CD4-positive, alpha-beta T cell treated with Interferon gamma for 1 hour (primary cell): ENCODE measurements around the gene B3GNT9.
A peak's percentile ranks its signal among the peaks of the same experiment; 100 is the strongest.

Source experiments
- DNase-seq: peaks from one replicate; pipeline ENCODE4 v3.0.0-alpha.2; 2020

Gene B3GNT9

DNA sequence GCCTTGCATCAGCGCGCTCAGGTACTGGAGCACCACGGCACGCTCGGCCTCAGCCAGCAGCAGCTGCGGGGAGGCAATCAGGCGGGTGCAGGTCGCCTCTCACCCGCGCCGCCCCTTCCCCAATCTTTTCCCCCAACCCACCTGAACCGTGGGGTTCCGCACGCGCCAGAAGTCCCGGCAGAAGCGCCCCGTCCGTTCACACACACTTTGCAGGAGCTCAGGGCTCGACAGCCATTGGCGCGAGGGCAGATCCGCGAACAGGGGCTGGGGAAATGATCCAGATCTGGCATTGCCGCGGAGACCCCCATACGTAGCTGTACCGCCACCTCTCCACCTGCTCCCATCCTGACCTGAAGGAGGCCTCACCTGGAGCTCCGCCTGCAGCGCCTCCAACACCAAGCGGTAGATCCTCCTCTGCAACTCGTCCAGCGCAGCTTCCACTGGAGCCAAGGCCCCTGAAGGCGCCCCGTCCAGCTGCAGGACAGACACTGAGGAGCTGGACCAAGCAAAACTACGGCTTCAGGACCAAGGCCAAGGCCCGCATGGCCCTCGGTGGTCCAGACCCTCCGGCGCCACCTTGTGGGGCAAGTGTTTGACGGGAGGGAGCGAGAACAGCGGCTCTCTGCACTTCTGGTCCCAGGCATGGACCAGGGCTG is 34.3 kb upstream of the B3GNT9 start:
- DNase-seq: peak; percentile 80

DNA sequence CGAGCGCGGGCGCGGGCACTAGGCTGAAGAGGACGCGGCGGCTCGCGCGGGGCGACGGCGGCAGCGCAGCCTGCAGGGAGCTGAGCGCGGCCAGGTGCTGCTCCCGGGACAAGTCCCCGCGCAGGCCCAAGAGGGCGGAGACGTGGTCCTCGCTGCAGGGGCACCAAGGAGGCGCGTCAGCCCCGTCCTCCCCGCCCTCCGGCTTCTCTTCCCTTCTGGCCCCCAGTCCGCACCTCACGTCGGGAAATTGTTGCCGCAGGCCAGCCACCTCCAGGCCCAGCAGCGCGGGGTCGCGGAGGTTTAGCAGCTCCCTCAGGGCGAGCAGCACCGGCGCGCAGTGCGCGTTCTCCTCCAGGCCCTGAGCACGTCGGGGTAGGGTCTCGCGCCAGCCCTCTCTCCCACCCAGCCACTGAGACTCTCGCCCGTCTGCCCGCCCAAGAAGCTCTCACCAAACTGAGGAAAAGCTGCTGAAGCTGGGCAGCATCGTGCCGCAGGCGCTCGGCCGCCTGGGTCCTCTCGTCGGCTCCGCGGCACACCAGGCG is 33.7 kb upstream of the B3GNT9 start:
- DNase-seq: no peak

DNA sequence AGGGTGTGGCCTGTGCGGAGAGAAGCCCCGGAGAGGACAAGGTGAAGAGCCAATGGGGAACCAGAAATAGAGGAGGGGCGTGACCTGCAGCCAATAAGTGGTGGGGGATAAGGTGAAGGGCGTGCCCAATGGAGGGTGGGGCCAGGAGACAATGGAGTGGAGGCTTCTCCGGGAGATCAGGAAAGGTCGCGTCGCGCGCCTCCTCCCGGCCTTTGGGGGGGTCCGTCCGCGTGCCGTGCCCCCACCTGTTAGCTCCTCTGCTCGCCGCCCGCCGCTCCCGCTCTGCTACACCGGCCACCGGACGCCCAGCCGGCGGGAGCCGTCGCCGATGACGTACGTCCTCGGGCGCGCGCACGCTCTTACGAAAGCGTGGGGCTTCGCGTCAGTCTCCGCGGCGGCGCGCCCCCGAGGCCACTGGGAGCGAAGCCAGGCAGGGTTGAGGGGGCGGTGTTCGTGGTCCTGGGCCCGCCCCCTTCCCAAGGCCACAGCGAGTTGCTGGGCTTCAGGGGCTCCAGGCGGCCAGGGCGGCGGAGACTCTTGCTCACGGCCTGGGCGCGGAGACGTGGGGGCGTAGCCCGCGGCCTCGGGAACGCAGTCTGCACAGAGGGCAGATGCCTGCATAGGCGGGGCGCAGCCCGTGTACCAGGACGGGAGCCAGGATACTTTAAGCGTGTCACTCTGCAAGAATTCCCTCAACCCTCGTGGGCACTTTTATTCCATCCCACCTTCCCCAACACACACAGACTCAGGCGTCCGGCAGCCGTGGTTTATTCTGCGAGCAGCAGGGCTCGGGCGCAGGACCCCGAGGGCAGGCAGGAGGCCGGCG is 33.0 kb upstream of the B3GNT9 start, which contains the start of gene MATCAP1:
Gene MATCAP1, minus strand, starts transcription at position 337 of the 826 bp plus-strand sequence. CDS start 3,353 bp downstream, outside the sequence.
- peak; percentile 97 for DNase-seq

DNA sequence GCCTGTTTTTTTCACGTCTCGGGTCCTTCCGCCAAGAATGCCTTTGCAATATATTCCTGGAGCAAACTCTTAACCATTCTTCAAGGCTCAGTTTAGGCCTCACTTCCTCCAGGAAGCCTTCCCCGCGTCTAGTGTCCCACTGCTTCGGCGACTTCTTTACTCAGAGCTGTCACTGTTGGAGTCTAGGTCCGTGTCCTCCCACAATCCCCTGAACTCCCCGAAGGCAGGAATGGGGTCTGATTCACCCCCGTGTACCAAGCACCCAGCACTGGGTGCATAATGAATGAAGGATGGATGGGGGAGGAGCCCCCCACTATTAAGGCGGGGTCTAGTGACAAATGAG is 32.5 kb upstream of the B3GNT9 start:
- DNase-seq: no peak

DNA sequence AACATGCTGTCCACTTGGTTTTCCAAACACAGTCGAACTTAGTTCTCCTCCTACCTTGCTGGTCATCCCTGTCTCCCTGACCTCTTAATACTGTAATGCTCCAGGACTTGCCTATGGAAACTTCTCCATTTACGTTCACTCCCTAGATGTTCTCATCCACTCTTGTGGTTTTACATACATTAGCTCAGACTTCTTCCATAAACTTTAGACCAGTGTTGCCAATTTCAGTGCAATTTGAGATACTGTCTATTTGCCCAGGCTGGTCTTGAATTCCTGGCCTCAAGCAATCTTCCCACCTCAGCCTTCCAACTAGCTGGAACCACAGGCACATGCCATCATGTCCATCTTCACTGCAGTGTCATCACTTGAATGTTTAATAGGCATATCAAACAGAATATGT is 31.5 kb upstream of the B3GNT9 start:
- DNase-seq: no peak

DNA sequence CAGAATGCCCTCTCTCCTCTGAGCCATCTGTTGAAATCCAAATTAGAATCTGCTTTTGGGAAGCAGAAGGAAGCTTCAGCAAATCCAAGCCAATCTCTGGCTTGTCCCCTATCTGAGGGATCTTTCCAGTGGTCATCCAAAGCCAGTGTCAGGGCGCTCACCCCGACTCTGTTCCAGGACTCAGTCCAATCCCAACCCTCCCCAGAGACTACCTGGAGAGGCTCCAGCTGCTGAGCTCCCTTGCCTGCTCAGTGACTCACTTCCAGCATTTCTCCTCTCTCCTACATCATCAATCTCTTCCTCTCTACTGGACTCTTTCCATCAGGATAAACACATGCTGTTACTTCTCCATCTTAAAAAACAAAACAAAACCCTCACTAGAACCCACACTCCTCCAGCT is 30.5 kb upstream of the B3GNT9 start:
- no peak for DNase-seq

DNA sequence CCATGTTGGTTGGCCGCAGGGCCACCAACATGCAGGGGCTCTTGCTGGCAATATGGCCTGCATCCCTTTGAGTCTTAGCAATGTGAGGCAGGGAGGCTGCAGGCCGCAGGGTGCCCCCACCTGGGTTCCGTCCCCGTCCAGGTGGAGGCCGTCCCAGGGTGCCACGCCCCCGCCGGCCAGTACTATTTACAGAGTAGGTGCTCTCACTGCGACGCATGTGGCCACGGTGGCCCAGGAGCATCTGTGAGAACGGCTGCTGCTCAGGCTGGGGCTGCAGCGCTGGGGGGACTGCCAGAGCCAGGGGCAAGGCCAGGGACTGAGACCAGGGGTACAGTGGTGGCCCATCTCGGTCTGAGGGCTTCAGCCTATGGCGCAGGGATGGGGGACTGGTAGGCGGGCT is 29.4 kb upstream of the B3GNT9 start:
- DNase-seq: no peak

DNA sequence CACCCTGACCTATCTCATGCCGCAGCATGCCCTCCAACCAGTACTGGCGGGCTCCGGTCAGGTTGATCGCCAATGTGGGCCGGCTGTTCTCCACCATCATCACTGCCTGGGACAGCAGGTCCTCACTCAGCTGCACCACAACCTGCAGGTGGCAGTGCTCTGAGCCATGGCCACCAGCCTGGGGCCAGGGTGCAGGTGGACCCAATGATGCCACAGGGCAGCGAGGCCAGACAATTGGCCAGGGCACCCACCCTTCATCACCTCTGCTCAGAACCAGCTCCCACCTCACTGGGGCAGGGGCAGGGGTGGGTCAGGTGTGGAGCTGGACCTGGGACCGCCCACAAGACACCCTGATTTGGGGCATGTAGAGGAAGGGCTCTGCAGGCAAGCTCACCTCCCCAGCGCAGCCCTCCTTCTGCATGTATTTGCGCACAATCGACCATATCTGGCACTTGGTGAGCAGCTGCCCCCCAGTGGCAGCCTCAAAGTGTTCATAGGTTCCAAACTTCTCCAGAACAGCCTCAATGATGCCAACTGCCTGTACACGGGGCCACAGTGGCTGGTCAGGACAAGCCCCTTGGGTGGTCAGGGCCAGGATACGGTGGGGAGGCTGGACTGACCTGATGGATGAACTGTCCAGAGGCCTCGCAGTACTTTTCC is 28.8 kb upstream of the B3GNT9 start:
- no peak for DNase-seq

DNA sequence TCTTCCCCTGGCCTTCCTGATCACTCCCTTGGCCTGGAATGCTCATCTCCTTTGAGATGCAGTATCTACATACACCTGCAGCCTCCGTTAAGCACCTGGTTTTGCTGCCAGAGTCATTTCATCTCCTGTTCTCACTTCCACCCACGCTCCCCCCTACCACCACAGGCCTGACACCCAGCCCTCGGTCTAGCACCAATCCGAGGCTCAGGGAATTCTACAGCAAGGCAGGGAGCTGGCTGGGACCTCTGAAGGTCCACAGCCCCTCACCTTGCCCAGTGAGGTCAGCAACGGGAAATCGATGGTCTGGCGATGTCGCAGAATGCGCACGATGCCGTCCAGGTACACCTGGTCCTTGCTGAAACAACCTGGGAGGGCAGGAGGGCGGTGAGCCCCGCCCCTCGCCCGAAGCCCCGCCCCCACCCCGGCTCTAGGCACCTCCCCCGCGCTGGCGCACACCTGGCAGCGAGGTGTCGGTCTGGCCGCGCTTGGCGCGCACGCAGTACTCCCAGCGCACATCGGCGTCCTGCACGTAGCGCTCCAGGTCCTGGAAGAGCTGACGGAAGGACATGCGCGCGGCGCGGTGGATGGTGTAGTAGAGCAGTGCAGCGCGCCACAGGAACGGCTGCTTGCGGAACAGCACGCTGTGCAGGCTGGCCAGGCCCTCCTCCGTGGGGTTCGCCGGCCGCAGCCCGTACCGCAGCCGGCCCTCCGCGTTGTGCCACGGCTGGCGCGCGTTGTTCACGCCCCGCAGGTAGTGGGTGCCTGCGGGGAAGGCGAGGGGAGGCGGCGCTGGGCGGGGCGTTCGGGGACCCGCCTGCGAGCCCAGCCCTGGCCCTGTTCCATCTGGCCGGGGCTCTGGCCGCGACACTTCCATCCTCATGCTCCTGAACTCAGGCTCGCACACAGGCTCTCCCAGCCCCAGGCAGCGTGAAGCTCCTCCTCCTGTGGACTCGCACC is 27.2 kb upstream of the B3GNT9 start:
- DNase-seq: peak; percentile 61

DNA sequence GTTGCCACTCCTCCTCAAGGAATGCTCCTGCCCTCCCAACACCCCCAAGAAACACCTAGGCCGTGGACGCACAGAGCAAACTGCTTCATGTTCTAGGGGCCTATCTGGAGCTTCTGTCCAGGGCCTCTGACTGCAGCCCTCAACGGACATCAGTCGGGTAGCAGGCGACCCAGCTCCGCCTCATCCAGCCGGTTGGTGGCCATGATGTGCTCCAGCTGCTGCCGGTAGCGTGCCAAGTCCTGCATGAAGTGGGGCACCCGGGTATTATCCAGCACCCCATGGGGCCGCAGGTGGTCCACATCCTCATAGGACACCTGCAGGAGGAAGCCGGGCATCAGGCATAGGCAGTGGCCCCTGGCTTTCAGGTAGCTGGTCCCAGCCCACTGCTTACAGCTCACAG is 25.9 kb upstream of the B3GNT9 start:
- no peak for DNase-seq

DNA sequence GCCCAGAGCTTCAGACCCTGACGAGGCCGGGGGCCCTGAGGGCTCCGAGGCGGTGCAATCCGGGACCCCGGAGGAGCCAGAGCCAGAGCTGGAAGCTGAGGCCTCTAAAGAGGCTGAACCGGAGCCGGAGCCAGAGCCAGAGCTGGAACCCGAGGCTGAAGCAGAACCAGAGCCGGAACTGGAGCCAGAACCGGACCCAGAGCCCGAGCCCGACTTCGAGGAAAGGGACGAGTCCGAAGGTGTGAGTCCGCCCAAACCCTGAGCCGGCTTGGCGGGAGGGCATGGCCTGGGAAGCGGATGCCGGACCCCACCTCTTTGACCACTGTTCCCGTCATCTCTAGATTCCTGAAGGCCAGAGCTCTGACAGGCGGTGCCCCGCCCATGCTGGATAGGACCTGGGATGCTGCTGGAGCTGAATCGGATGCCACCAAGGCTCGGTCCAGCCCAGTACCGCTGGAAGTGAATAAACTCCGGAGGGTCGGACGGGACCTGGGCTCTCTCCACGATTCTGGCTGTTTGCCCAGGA is 24.0 kb upstream of the B3GNT9 start:
- no peak for DNase-seq

DNA sequence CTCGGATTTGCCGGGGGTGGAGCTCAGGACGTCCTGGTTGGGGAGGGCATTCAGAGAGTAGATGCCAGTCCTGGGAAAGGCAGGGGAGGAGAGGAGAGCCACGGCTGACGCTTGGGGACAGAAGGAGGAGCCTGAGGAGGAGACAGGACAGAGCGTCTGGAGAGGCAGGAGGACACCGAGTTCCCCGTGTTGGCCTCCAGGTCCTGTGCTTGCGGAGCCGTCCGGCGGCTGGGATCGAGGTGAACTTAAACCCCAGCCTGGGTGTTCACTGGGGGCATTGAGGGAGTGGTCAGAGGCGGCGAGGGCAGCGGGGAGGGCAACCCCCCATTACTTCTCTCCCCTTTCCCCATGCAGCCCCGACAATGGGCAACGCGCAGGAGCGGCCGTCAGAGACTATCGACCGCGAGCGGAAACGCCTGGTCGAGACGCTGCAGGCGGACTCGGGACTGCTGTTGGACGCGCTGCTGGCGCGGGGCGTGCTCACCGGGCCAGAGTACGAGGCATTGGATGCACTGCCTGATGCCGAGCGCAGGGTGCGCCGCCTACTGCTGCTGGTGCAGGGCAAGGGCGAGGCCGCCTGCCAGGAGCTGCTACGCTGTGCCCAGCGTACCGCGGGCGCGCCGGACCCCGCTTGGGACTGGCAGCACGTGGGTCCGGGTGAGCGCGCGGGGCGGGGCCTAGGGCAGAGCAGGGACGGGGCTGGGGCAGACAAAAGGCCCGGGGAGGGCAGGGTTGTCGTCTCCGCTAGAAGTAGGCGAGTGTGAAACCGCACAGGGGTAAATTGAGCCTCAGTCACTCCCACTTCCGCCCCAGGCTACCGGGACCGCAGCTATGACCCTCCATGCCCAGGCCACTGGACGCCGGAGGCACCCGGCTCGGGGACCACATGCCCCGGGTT is 23.3 kb upstream of the B3GNT9 start:
- DNase-seq: peak; percentile 67

DNA sequence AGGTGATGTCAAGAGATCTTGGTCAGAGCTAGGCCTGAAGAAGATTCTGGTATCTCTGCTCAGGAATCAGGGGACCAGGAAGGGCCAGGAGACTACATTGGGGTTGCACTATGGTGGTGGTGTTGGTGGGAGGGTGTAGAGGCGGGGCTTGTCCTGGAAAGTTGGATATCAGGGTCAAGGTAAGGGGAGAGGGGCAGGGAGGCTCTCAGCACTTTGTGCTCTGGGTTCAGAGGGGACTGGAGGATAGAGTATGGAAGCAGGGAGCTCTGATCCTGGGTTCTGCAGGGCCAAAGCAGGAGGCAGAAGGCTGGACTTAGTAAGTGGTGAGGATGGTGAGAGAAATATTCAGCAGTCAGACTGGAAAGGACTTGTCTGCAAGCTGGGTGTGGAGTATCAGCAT is 22.5 kb upstream of the B3GNT9 start:
- no peak for DNase-seq

DNA sequence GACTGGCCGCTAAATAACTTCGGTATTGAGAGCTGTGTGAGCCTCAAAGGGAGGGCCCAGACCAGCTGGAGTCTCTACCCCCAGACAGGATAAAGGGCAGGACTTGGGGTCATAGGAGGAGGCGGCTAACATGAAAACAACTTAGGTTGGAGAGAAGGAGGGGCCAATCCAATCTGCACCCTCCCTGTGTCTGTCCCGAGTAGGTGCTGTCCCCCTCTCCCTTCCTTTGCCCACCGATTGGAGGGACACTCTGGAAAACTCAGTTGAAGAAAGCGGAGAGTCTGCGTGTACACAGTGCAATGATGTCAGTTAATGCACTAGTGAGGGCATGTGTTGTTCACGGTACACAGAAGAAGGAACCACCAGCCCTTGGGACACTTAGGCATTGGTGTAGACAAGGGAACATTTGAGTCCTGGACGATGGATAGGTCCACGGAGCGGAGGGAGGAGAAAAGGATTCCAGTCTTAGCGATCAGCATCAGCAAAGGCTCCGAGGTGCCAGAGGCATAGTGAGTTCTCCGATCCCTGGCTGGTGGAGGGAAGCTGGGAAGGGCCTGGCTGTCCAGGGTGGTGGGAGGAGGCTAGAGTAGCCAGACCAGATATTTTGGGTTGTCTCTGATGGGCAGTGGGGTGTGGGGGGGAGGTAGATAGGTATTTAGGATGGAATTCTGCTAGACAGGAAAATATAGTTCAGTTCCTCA is 20.3 kb upstream of the B3GNT9 start:
- no peak for DNase-seq

DNA sequence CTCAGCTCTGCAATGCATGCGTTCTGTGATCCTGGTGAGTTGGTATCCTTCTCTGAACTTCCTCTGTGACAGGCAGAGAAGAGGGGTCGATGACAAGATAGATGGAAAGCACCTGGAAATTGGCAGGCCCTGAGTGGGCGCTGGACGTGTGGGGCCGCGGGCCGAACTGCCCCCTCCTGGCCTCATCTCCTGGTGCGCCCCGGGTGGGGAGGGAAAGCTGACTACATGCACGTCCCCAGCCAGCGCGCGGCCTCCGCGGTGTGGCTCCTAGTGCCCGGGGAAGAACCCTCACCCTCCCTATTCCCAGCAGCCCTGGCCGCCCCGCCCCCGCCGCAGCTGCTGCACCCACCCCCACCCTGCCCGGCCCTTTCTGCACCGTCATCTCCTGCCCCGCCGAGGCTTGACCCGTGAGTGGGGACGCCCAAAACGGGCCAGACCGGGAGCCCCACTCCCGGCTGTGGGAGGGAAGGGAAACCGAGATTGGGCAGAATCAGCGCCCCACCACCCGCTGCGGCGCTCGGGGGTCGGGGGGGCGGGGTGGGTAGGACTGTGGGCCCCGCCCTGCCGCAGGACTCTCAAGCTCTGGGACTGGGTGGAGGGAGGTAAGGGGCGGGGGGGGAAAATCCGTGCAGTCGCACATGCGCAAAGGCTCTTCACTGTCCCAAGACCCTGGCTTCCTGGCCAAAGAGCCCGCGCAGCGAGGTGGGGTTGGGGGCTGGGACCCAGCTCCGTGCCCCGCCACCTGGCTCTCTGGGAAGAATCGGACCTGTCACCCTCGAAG is 19.6 kb upstream of the B3GNT9 start, which contains the start of gene NOL3:
Gene NOL3, plus strand, starts transcription at position 371 of the 781 bp plus-strand sequence.
- peak; percentile 41 for DNase-seq

DNA sequence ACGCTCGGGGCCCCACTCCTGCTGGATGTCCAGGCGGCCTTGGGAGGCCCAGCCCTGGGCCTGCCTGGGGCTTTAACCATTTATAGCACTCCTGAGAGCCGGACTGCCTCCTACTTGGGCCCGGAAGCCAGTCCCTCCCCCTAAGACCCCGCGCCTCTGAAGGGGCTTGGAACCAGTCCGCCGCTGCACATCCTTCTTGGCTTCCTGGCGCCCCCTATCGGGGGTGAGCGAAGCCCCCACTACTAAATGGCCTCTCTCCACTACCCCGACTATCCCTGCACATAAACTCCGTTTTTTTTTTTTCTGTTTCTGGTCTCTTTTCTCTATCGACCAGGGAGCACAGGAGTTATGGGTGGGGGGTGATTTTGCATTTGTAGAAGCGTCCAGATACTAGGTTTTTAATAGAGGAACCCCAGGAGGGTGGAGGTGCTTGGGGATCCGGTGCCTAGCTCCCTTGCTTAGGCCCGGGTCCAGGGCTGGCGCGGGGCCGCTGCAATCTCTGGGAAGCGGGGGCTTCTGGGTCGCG is 18.9 kb upstream of the B3GNT9 start:
- peak; percentile 32 for DNase-seq

DNA sequence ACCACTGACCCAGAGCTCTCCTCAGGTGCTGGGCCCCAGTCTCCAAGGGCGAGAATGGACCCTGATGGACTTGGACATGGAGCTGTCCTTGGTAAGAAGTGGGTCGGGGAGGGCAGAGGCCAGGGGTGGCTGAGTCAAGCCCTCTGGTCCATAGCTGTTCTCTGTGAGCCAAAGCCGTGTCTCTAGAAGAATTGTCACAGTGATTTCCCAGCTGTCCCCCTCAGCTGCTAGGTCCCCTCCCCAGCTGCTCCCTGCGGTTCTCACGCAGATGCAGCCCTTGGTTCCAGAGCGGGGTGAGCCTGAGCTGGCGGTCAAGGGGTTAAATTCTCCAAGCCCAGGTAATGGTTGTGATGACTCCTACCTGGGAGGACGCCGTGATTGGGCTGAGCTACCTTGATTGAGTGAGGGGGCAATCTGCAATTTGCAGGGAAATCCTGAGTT is 18.2 kb upstream of the B3GNT9 start:
- no peak for DNase-seq

DNA sequence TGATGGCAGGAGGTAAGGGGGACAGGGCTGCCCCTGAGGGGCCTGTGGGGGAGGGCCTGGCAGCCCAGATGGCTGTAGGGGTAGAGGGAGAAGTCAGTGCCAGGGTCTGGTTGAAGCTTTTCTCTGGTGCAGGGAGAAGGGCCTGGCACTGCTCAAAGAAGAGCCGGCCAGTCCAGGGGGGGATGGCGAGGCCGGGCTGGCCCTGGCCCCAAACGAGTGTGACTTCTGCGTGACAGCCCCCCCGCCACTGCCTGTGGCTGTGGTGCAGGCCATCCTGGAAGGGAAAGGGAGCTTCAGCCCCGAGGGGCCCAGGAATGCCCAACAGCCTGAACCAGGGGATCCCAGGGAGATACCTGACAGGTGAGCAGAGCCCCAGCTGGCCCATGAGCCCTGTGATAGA is 16.8 kb upstream of the B3GNT9 start:
- DNase-seq: no peak

DNA sequence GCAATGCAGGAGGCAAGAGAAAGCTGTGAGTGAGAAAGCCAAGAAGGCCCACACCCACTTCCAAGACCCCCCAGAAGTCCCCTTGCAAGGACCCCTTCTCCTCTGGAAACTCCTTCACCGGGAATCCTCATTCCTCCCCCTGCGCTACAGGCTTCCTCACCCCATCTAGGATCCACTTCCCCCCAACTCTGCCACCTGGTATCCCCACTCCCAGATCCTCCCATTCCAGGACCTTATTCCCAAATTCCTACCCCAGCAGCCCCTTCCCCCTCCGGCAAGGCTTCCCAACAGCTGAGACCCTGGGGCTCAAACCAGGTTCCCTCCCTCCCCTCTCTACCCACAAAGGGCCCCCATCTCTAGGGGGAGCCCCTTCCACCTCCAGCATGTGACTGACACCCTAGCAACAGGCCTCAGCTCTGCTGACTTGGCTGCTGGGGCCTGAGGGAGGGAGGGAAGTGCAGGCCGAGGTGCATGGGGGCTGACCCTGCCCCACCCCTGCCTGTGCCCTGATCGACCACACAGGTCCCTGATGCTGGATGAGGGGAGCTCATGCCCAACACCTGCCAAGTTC is 15.9 kb upstream of the B3GNT9 start:
- no peak for DNase-seq
